ENCODE data around the gene TOR4A. TPM values are rescaled to one million over a fixed set of nuclear protein-coding genes. Genes with fewer than 3 reads are reported as not detected.

Gene TOR4A
- total and polyA plus RNA-seq, 9 of the 15 experiments (the other 6 are each of a cell fraction or from before 2014, with no cell fraction given): 3.9 to 49.2 (median 8.8) TPM

DNA sequence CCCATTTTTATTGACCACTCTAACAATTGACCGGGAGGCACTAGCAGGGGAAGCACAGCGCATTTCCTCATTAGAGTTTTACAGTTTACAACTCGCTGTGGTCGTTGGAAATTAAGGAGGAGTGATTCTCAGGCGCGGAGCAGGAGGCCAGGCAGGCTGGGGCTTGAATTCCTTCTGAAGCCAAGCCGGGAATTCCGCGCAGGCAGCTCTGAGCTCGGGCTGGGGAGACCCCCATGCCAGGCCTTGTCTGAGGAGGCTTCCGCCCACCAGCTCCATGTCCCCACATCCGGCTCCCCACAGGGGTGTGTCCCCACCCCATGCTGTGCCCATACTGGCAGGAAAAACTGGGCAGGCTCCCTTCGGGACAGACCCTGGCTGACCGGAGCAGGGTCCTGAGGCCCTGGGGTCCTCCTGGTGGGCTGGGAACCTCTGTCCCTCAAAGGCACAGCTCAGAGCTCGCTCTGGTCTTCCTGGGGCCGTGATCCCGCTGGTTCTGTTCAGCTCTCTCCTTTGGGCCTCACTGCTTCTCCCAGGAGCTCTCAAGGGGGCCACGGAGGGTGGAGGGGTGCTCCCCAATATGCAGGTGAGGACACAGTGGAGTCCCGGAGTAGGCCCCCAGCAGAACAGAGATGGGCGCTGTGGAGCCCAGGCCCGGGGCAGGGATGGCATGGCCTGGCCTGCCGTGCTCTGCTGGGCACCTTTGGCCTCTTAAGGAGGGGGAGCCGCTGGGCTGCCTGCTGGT, 25.8 kb downstream of the TOR4A start (continued):
- TF ChIP-seq, protein P1, sequence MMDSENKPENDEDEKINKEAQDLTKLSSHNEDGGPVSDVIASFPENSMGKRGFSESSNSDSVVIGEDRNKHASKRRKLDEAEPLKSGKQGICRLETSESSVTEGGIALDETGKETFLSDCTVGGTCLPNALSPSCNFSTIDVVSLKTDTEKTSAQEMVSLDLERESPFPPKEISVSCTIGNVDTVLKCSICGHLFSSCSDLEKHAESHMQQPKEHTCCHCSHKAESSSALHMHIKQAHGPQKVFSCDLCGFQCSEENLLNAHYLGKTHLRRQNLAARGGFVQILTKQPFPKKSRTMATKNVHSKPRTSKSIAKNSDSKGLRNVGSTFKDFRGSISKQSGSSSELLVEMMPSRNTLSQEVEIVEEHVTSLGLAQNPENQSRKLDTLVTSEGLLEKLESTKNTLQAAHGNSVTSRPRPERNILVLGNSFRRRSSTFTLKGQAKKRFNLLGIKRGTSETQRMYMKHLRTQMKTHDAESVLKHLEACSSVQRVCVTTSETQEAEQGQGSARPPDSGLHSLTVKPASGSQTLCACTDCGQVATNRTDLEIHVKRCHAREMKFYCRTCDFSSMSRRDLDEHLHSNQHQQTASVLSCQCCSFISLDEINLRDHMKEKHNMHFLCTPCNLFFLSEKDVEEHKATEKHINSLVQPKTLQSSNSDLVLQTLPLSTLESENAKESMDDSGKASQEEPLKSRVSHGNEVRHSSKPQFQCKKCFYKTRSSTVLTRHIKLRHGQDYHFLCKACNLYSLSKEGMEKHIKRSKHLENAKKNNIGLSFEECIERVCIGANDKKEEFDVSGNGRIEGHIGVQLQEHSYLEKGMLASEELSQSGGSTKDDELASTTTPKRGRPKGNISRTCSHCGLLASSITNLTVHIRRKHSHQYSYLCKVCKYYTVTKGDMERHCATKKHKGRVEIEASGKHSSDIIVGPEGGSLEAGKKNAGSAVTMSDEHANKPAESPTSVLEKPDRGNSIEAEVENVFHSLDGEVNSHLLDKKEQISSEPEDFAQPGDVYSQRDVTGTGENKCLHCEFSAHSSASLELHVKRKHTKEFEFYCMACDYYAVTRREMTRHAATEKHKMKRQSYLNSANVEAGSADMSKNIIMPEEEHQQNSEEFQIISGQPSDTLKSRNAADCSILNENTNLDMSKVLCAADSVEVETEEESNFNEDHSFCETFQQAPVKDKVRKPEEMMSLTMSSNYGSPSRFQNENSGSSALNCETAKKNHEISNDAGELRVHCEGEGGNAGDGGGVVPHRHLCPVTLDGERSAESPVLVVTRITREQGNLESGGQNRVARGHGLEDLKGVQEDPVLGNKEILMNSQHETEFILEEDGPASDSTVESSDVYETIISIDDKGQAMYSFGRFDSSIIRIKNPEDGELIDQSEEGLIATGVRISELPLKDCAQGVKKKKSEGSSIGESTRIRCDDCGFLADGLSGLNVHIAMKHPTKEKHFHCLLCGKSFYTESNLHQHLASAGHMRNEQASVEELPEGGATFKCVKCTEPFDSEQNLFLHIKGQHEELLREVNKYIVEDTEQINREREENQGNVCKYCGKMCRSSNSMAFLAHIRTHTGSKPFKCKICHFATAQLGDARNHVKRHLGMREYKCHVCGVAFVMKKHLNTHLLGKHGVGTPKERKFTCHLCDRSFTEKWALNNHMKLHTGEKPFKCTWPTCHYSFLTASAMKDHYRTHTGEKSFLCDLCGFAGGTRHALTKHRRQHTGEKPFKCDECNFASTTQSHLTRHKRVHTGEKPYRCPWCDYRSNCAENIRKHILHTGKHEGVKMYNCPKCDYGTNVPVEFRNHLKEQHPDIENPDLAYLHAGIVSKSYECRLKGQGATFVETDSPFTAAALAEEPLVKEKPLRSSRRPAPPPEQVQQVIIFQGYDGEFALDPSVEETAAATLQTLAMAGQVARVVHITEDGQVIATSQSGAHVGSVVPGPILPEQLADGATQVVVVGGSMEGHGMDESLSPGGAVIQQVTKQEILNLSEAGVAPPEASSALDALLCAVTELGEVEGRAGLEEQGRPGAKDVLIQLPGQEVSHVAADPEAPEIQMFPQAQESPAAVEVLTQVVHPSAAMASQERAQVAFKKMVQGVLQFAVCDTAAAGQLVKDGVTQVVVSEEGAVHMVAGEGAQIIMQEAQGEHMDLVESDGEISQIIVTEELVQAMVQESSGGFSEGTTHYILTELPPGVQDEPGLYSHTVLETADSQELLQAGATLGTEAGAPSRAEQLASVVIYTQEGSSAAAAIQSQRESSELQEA (IDR thresholded peaks at IDR 0.05; ENCODE audit: low read depth): no peak
- TF ChIP-seq, protein P2, sequence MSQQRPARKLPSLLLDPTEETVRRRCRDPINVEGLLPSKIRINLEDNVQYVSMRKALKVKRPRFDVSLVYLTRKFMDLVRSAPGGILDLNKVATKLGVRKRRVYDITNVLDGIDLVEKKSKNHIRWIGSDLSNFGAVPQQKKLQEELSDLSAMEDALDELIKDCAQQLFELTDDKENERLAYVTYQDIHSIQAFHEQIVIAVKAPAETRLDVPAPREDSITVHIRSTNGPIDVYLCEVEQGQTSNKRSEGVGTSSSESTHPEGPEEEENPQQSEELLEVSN (IDR thresholded peaks at IDR 0.05; ENCODE audit: borderline replicate concordance in 1 of 2, extremely low read depth in 1 of 2, insufficient read depth in 1 of 2, insufficient read length in 1 of 2, low read depth in 1 of 2, low read length in 1 of 2, poor library complexity in 1 of 2, severe bottlenecking in 1 of 2): no peak
- no peak for TF ChIP-seq TAF15 (IDR thresholded peaks at IDR 0.05; ENCODE audit: low read depth, low read length)
- TF ChIP-seq L3MBTL2 (IDR thresholded peaks at IDR 0.05): no peak
- no peak for TF ChIP-seq SMARCA4 (IDR thresholded peaks at IDR 0.05)
- TF ChIP-seq, protein P3, sequence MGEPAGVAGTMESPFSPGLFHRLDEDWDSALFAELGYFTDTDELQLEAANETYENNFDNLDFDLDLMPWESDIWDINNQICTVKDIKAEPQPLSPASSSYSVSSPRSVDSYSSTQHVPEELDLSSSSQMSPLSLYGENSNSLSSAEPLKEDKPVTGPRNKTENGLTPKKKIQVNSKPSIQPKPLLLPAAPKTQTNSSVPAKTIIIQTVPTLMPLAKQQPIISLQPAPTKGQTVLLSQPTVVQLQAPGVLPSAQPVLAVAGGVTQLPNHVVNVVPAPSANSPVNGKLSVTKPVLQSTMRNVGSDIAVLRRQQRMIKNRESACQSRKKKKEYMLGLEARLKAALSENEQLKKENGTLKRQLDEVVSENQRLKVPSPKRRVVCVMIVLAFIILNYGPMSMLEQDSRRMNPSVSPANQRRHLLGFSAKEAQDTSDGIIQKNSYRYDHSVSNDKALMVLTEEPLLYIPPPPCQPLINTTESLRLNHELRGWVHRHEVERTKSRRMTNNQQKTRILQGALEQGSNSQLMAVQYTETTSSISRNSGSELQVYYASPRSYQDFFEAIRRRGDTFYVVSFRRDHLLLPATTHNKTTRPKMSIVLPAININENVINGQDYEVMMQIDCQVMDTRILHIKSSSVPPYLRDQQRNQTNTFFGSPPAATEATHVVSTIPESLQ (CRISPR knock-in tag; IDR thresholded peaks at IDR 0.05): 0 out of 2 replicates have a peak, but pooled peaks have one; percentile 55
- TF ChIP-seq RAD51 (IDR thresholded peaks at IDR 0.05; ENCODE audit: borderline replicate concordance, low read depth): no peak
- TF ChIP-seq ATF1 (CRISPR knock-in tag; IDR thresholded peaks at IDR 0.05): no peak
- no peak for TF ChIP-seq ATF1 (tag; IDR thresholded peaks at IDR 0.05)
- no peak for TF ChIP-seq ZKSCAN3 (CRISPR knock-in tag; IDR thresholded peaks at IDR 0.05)
- TF ChIP-seq CBFB (CRISPR knock-in tag; IDR thresholded peaks at IDR 0.05): no peak; the same call in 1 of the 2 replicates
- TF ChIP-seq IRF1 (CRISPR knock-in tag; IDR thresholded peaks at IDR 0.05; ENCODE audit: borderline replicate concordance): 0 out of 2 replicates have a peak, but pooled peaks have one; percentile 14
- no peak for TF ChIP-seq ELK1 (CRISPR knock-in tag; IDR thresholded peaks at IDR 0.05)
- no peak for TF ChIP-seq TGIF2 (CRISPR knock-in tag; IDR thresholded peaks at IDR 0.05)
- TF ChIP-seq ZC3H8 (IDR thresholded peaks at IDR 0.05): no peak
